Activated CD4-positive, alpha-beta T cell treated with anti-CD3 and anti-CD28 coated beads for 36 hours (primary cell): ENCODE measurements around the gene CPT1C. TPM values are rescaled to one million over a fixed set of nuclear protein-coding genes. Genes with fewer than 3 reads are reported as not detected.

Experiments
- ATAC-seq: fragments of 200-7000 bp; cut with Tn5 transposase; one replicate; pipeline ENCODE4 v1.10.0; 2021; ENCODE audit warnings: mild to moderate bottlenecking, moderate library complexity
- CTCF ChIA-PET: fragments of 350-600 bp; sonication (Branson Sonifier 250); formaldehyde crosslinking; loops from one replicate; lab custom pipeline; 2021; ENCODE audit warnings: antibody characterized with exemption; lab: Charles Lee
- POLR2A ChIA-PET: fragments of 350-600 bp; sonication (Branson Sonifier 250); formaldehyde crosslinking; loops from one replicate; lab custom pipeline; 2021; ENCODE audit warnings: antibody characterized with exemption, inconsistent platforms; lab: Charles Lee
- DNase-seq: peaks from one replicate; pipeline ENCODE4 v3.0.0-alpha.2; 2020
- H3K27ac Mint-ChIP-seq: one replicate; pipeline ENCODE4 v1.8.0; 2021; ENCODE audit warnings: mixed read lengths
- H3K27me3 Mint-ChIP-seq: one replicate; pipeline ENCODE4 v1.8.0; 2021; ENCODE audit warnings: mixed read lengths
- H3K36me3 Mint-ChIP-seq: one replicate; pipeline ENCODE4 v1.8.0; 2021; ENCODE audit warnings: low read depth, mixed read lengths
- H3K4me1 Mint-ChIP-seq: one replicate; pipeline ENCODE4 v1.8.0; 2021; ENCODE audit warnings: mixed read lengths
- H3K4me3 Mint-ChIP-seq: one replicate; pipeline ENCODE4 v1.8.0; 2021; ENCODE audit warnings: mild to moderate bottlenecking, moderate library complexity, mixed read lengths
- H3K9me3 Mint-ChIP-seq: one replicate; pipeline ENCODE4 v1.8.0; 2021; ENCODE audit warnings: low read depth, mixed read lengths
- intact Hi-C, 2 experiments: fragments of 100-400 bp; cut with DNase I in 1 of 2; cut with micrococcal nuclease in 1 of 2; formaldehyde crosslinking; loops; one replicate each; pipeline versions ENCODE4 v1.14.2 to v1.15.1; 2022 to 2024; cut with DNase I, micrococcal nuclease
- total RNA-seq, 2 experiments: library from RNA; stranded (reverse); gene quantifications; one replicate each; pipeline ENCODE4 v1.2.3, GENCODE V29; 2021

CPT1C gene
- total RNA-seq, 2 experiments from 2014 or later: 1.1 to 1.6 TPM

GRCh38 chr19:49682274-49682673 is 8.6 kb upstream of the CPT1C start:
- CTCF ChIA-PET: interaction anchor here (0.7 kb wide), 1 partner anchor 35 kb away, joined by 3 read pairs; no protein-coding TSS in a partner anchor
- ATAC-seq (no peak), DNase-seq (no peak)
- no peaks in the 10 kb centered on the region for H3K9me3 Mint-ChIP-seq
- peaks cover 34% of the 10 kb centered on the region for H3K4me1 Mint-ChIP-seq
- H3K4me3 Mint-ChIP-seq: no peak overlapping the region
- H3K27ac Mint-ChIP-seq: no peak overlapping the region
- H3K27me3 Mint-ChIP-seq: no peaks in the 10 kb centered on the region
- H3K36me3 Mint-ChIP-seq: peaks cover 49% of the 10 kb centered on the region
- intact Hi-C loops: no loop called here
- POLR2A ChIA-PET: interaction anchor here (0.6 kb wide), 1 partner anchor 173 kb away, joined by 5 read pairs; no protein-coding TSS in a partner anchor

- intact Hi-C loops: no loop called here
- H3K36me3 Mint-ChIP-seq: peaks cover 52% of the 10 kb centered on the region
- H3K27me3 Mint-ChIP-seq: no peaks in the 10 kb centered on the region
- CTCF ChIA-PET: no interaction called here
- POLR2A ChIA-PET: no interaction called here
- no peak overlapping the region for H3K27ac Mint-ChIP-seq
- peaks cover 32% of the 10 kb centered on the region for H3K4me1 Mint-ChIP-seq
- ATAC-seq (no peak), DNase-seq (no peak)
- no peaks in the 10 kb centered on the region for H3K9me3 Mint-ChIP-seq
- no peak overlapping the region for H3K4me3 Mint-ChIP-seq
Observed at GRCh38 chr19:49683814-49684250, 7.1 kb upstream of the CPT1C start.

GRCh38 chr19:49684251-49684982 is 6.5 kb upstream of the CPT1C start:
- POLR2A ChIA-PET: no interaction called here
- DNase-seq (no peak), ATAC-seq (no peak)
- Mint-ChIP-seq H3K9me3 (no peaks in the 10 kb centered on the region), H3K4me1 (peaks cover 31% of the 10 kb centered on the region), H3K27ac (no peak overlapping the region), H3K36me3 (peaks cover 55% of the 10 kb centered on the region), H3K27me3 (no peaks in the 10 kb centered on the region), H3K4me3 (no peak overlapping the region)
- CTCF ChIA-PET: interaction anchor here (1.0 to 1.2 kb wide), 2 partner anchors 18 to 147 kb away, joined by 4 to 6 read pairs; no protein-coding TSS in a partner anchor
- intact Hi-C loops: no loop called here

GRCh38 chr19:49684983-49685553 is 5.8 kb upstream of the CPT1C start:
- H3K4me3 Mint-ChIP-seq: no peak overlapping the region
- H3K27ac Mint-ChIP-seq: no peak overlapping the region
- peaks cover 28% of the 10 kb centered on the region for H3K4me1 Mint-ChIP-seq
- DNase-seq (no peak), ATAC-seq (no peak)
- CTCF ChIA-PET: interaction anchor here (1.0 to 1.2 kb wide), 2 partner anchors 17 to 148 kb away, joined by 4 to 6 read pairs; no protein-coding TSS in a partner anchor
- H3K36me3 Mint-ChIP-seq: peaks cover 53% of the 10 kb centered on the region
- no peaks in the 10 kb centered on the region for H3K9me3 Mint-ChIP-seq
- no peaks in the 10 kb centered on the region for H3K27me3 Mint-ChIP-seq
- POLR2A ChIA-PET: interaction anchor here (0.5 kb wide), 1 partner anchor 101 kb away, joined by 3 read pairs; no protein-coding TSS in a partner anchor
- intact Hi-C loops: no loop called here

GRCh38 chr19:49685845-49686332 is 5.0 kb upstream of the CPT1C start:
- intact Hi-C loops: no loop called here
- peaks cover 54% of the 10 kb centered on the region for H3K36me3 Mint-ChIP-seq
- peaks cover 7% of the 10 kb centered on the region for H3K27me3 Mint-ChIP-seq
- DNase-seq (no peak), ATAC-seq (no peak)
- CTCF ChIA-PET: interaction anchor here (1.2 kb wide), 1 partner anchor 149 kb away, joined by 6 read pairs; no protein-coding TSS in a partner anchor
- no peak overlapping the region for H3K4me3 Mint-ChIP-seq
- POLR2A ChIA-PET: interaction anchor here (0.5 kb wide), 1 partner anchor 100 kb away, joined by 3 read pairs; no protein-coding TSS in a partner anchor
- no peaks in the 10 kb centered on the region for H3K9me3 Mint-ChIP-seq
- no peak overlapping the region for H3K27ac Mint-ChIP-seq
- peaks cover 27% of the 10 kb centered on the region for H3K4me1 Mint-ChIP-seq

GRCh38 chr19:49686503-49687088 is 4.3 kb upstream of the CPT1C start:
- ATAC-seq: no peak
- CTCF ChIA-PET: no interaction called here

GRCh38 chr19:49687150-49687549 is 3.8 kb upstream of the CPT1C start:
- Mint-ChIP-seq H3K27ac (no peak overlapping the region), H3K4me3 (no peak overlapping the region), H3K9me3 (no peaks in the 10 kb centered on the region), H3K36me3 (peaks cover 45% of the 10 kb centered on the region), H3K27me3 (peaks cover 8% of the 10 kb centered on the region), H3K4me1 (peaks cover 28% of the 10 kb centered on the region)
- DNase-seq (no peak), ATAC-seq (no peak)
- ChIA-PET CTCF (interaction anchor here (1.3 kb wide), 1 partner anchor 10 kb away, joined by 5 read pairs; the partner anchor contains the start of gene PRMT1), POLR2A (interaction anchor here (0.7 to 1.3 kb wide), 2 partner anchors 10 to 11 kb away, joined by 3 read pairs; partner anchors contain the start of gene PRMT1)
- intact Hi-C loops: no loop called here

More at GRCh38 chr19:49686503-49687088, 4.3 kb upstream of the CPT1C start:
- H3K27me3 Mint-ChIP-seq: peaks cover 8% of the 10 kb centered on the region
- POLR2A ChIA-PET: interaction anchor here (0.7 kb wide), 1 partner anchor 9 kb away, joined by 3 read pairs; the partner anchor contains the start of gene PRMT1
- H3K9me3 Mint-ChIP-seq: no peaks in the 10 kb centered on the region
- H3K27ac Mint-ChIP-seq: no peak overlapping the region
- H3K4me1 Mint-ChIP-seq: peaks cover 31% of the 10 kb centered on the region
- intact Hi-C loops: no loop called here
- no peak for DNase-seq
- peaks cover 50% of the 10 kb centered on the region for H3K36me3 Mint-ChIP-seq
- no peak overlapping the region for H3K4me3 Mint-ChIP-seq

GRCh38 chr19:49687566-49688316 is 3.2 kb upstream of the CPT1C start:
- DNase-seq (no peak), ATAC-seq (no peak)
- no peak overlapping the region for H3K4me3 Mint-ChIP-seq
- H3K36me3 Mint-ChIP-seq: peaks cover 40% of the 10 kb centered on the region
- ChIA-PET CTCF (interaction anchor here (1.3 kb wide), 1 partner anchor 11 kb away, joined by 5 read pairs; the partner anchor contains the start of gene PRMT1), POLR2A (interaction anchor here (1.3 kb wide), 1 partner anchor 12 kb away, joined by 3 read pairs; no protein-coding TSS in a partner anchor)
- intact Hi-C loops: no loop called here
- no peak overlapping the region for H3K27ac Mint-ChIP-seq
- H3K27me3 Mint-ChIP-seq: peaks cover 11% of the 10 kb centered on the region
- peaks cover 23% of the 10 kb centered on the region for H3K4me1 Mint-ChIP-seq
- H3K9me3 Mint-ChIP-seq: no peaks in the 10 kb centered on the region

GRCh38 chr19:49688531-49689132 is 2.3 kb upstream of the CPT1C start:
- no peak for ATAC-seq
- Mint-ChIP-seq H3K27me3 (peaks cover 13% of the 10 kb centered on the region), H3K4me3 (no peak overlapping the region), H3K4me1 (peaks cover 23% of the 10 kb centered on the region), H3K36me3 (peaks cover 36% of the 10 kb centered on the region), H3K27ac (no peak overlapping the region), H3K9me3 (no peaks in the 10 kb centered on the region)
- ChIA-PET POLR2A (interaction anchor here (0.5 to 1.3 kb wide), 2 partner anchors 10 to 12 kb away, joined by 3 read pairs; no protein-coding TSS in a partner anchor), CTCF (interaction anchor here (0.6 to 2.8 kb wide), 3 partner anchors 9 to 202 kb away, joined by 3 to 10 read pairs (median 4); partner anchors contain the start of gene PRMT1)
- intact Hi-C loops: no loop called here
- DNase-seq: no peak
